Nephron progenitor cell (in vitro differentiated cells): Measurements from ENCODE around the gene PSME3IP1.
A peak's percentile ranks its signal among the peaks of the same experiment; 100 is the strongest.

Experiments used
- DNase-seq: peaks from one replicate; pipeline ENCODE4 v3.0.0; 2021
- H3K27ac Mint-ChIP-seq: 2 replicates; pipeline ENCODE4 v1.8.0; 2021; ENCODE audit warnings: mild to moderate bottlenecking, moderate library complexity, mixed read lengths
- H3K27me3 Mint-ChIP-seq: 2 replicates; pipeline ENCODE4 v1.8.0; 2021; ENCODE audit warnings: mild to moderate bottlenecking, low read depth, mixed read lengths; ENCODE audit not compliant: poor library complexity
- H3K36me3 Mint-ChIP-seq: 2 replicates; pipeline ENCODE4 v1.8.0; 2021; ENCODE audit warnings: low read depth, mixed read lengths
- H3K4me1 Mint-ChIP-seq: 2 replicates; pipeline ENCODE4 v1.8.0; 2021; ENCODE audit warnings: mixed read lengths
- H3K4me3 Mint-ChIP-seq: 2 replicates; pipeline ENCODE4 v1.8.0; 2021; ENCODE audit warnings: mild to moderate bottlenecking, moderate library complexity, mixed read lengths
- H3K9me3 Mint-ChIP-seq: 2 replicates; pipeline ENCODE4 v1.8.0; 2021; ENCODE audit warnings: mild to moderate bottlenecking, moderate library complexity, mixed read lengths
- CTCF ChIP-seq: fragments of 200-600 bp; sonication (generic); IDR thresholded peaks from 2 replicates; pipeline ENCODE4 v1.5.0; 2021; ENCODE audit warnings: antibody characterized with exemption

PSME3IP1 gene

GRCh38 chr16:57167953-57168352 is 17.9 kb downstream of the PSME3IP1 start:
- Mint-ChIP-seq H3K4me3 (peak overlapping the region; percentile 4), H3K36me3 (peaks cover 69% of the 10 kb centered on the region), H3K27ac (no peak overlapping the region), H3K4me1 (peaks cover 37% of the 10 kb centered on the region), H3K27me3 (peaks cover 4% of the 10 kb centered on the region), H3K9me3 (no peaks in the 10 kb centered on the region)
- no peak for DNase-seq
- TF ChIP-seq CTCF: peak; percentile 56

- Mint-ChIP-seq H3K27ac (no peak overlapping the region), H3K9me3 (no peaks in the 10 kb centered on the region), H3K4me3 (no peak overlapping the region), H3K4me1 (peaks cover 37% of the 10 kb centered on the region), H3K27me3 (peaks cover 4% of the 10 kb centered on the region), H3K36me3 (peaks cover 68% of the 10 kb centered on the region)
- no peak for DNase-seq
- TF ChIP-seq CTCF: no peak
Observed at GRCh38 chr16:57167538-57167937, 18.3 kb downstream of the PSME3IP1 start.

GRCh38 chr16:57166951-57167350 is 18.9 kb downstream of the PSME3IP1 start:
- no peak overlapping the region for H3K27ac Mint-ChIP-seq
- H3K36me3 Mint-ChIP-seq: peaks cover 68% of the 10 kb centered on the region
- TF ChIP-seq CTCF: no peak
- H3K9me3 Mint-ChIP-seq: no peaks in the 10 kb centered on the region
- no peak for DNase-seq
- H3K4me3 Mint-ChIP-seq: no peak overlapping the region
- H3K27me3 Mint-ChIP-seq: peaks cover 4% of the 10 kb centered on the region
- peaks cover 37% of the 10 kb centered on the region for H3K4me1 Mint-ChIP-seq

GRCh38 chr16:57166451-57166850 is 19.4 kb downstream of the PSME3IP1 start:
- Mint-ChIP-seq H3K9me3 (no peaks in the 10 kb centered on the region), H3K36me3 (peaks cover 66% of the 10 kb centered on the region), H3K4me3 (no peak overlapping the region), H3K27ac (peak overlapping the region; percentile 5), H3K27me3 (peaks cover 4% of the 10 kb centered on the region), H3K4me1 (peaks cover 37% of the 10 kb centered on the region)
- no peak for TF ChIP-seq CTCF
- no peak for DNase-seq

- Mint-ChIP-seq H3K4me3 (no peak overlapping the region), H3K36me3 (peaks cover 66% of the 10 kb centered on the region), H3K4me1 (peaks cover 37% of the 10 kb centered on the region), H3K27ac (no peak overlapping the region), H3K27me3 (peaks cover under 1% of the 10 kb centered on the region), H3K9me3 (no peaks in the 10 kb centered on the region)
- TF ChIP-seq CTCF: no peak
- DNase-seq: no peak
Observed at GRCh38 chr16:57165938-57166337, 19.9 kb downstream of the PSME3IP1 start.

- Mint-ChIP-seq H3K36me3 (peaks cover 66% of the 10 kb centered on the region), H3K27me3 (no peaks in the 10 kb centered on the region), H3K9me3 (no peaks in the 10 kb centered on the region), H3K4me3 (no peak overlapping the region), H3K4me1 (peaks cover 37% of the 10 kb centered on the region), H3K27ac (no peak overlapping the region)
- DNase-seq: no peak
- TF ChIP-seq CTCF: no peak
Observed at GRCh38 chr16:57165483-57165882, 20.4 kb downstream of the PSME3IP1 start.
